HPDE6-E6E7 (cell line): Measurements from ENCODE around the gene APBB2.
A peak's percentile ranks its signal among the peaks of the same experiment; 100 is the strongest.

ENCODE experiments used
- DNase-seq: peaks from one replicate; pipeline ENCODE4 v3.0.0; 2011; ENCODE audit warnings: missing footprints; ENCODE audit errors: extremely low spot score

Gene APBB2

GRCh38 chr4:41215969-41216293 is 1.6 kb upstream of the APBB2 start:
- no peak for DNase-seq

- DNase-seq, result no peak
Measured at GRCh38 chr4:41215155-41215554, 813 bp upstream of the APBB2 start.

GRCh38 chr4:41214825-41215146 is 444 bp upstream of the APBB2 start:
- no peak for DNase-seq

- peak; percentile 15 for DNase-seq
Measured at GRCh38 chr4:41213625-41214135, 662 bp downstream of the APBB2 start.

- peak; percentile 62 for DNase-seq
Measured at GRCh38 chr4:41212616-41213203, 1.6 kb downstream of the APBB2 start.

GRCh38 chr4:41211951-41212615 is 2.3 kb downstream of the APBB2 start:
- DNase-seq, result no peak

GRCh38 chr4:41209901-41210300 is 4.4 kb downstream of the APBB2 start:
- no peak for DNase-seq

- DNase-seq, result no peak
Measured at GRCh38 chr4:41209187-41209586, 5.2 kb downstream of the APBB2 start.

GRCh38 chr4:41207291-41207831 is 7.0 kb downstream of the APBB2 start:
- no peak for DNase-seq

- no peak for DNase-seq
Measured at GRCh38 chr4:41205854-41206460, 8.4 kb downstream of the APBB2 start.

- DNase-seq, result no peak
Measured at GRCh38 chr4:41205130-41205529, 9.2 kb downstream of the APBB2 start.

GRCh38 chr4:41204400-41204978 is 9.9 kb downstream of the APBB2 start:
- DNase-seq, result peak; percentile 25

GRCh38 chr4:41203841-41204240 is 10.5 kb downstream of the APBB2 start:
- DNase-seq, result no peak

- no peak for DNase-seq
Measured at GRCh38 chr4:41202820-41203568, 11.3 kb downstream of the APBB2 start.

- no peak for DNase-seq
Measured at GRCh38 chr4:41202356-41202755, 12.0 kb downstream of the APBB2 start.

- DNase-seq, result no peak
Measured at GRCh38 chr4:41200486-41201017, 13.8 kb downstream of the APBB2 start.

GRCh38 chr4:41199788-41200187 is 14.6 kb downstream of the APBB2 start:
- no peak for DNase-seq

GRCh38 chr4:41197996-41198395 is 16.3 kb downstream of the APBB2 start:
- DNase-seq, result no peak

- DNase-seq, result no peak
Measured at GRCh38 chr4:41197495-41197894, 16.8 kb downstream of the APBB2 start.

GRCh38 chr4:41196633-41197332 is 17.6 kb downstream of the APBB2 start:
- DNase-seq, result no peak

- DNase-seq, result no peak
Measured at GRCh38 chr4:41192136-41192535, 22.2 kb downstream of the APBB2 start.
